Fibroblast of lung (primary cell): ENCODE results near the gene CTDSPL. TPM values are rescaled to one million over a fixed set of nuclear protein-coding genes. Genes with fewer than 3 reads are reported as not detected.

Source experiments
- DNase-seq, 2 donors: peaks; one replicate each; pipeline versions ENCODE4 v3.0.0 to v3.0.0-alpha.2; 2010; ENCODE audit warnings: low read depth in 2 of 2
- H2AFZ ChIP-seq: 2 replicates; pipeline ENCODE4 v1.5.1; 2012; ENCODE audit warnings: low read length, control low read depth, inconsistent platforms
- H3K27ac ChIP-seq: 2 replicates; pipeline ENCODE4 v1.5.1; 2011; ENCODE audit warnings: low read length, control low read depth; ENCODE audit not compliant: insufficient read depth
- H3K27me3 ChIP-seq: 2 replicates; pipeline ENCODE4 v1.5.1; 2011; ENCODE audit warnings: mild to moderate bottlenecking, low read length; ENCODE audit not compliant: control insufficient read depth, insufficient read depth
- H3K36me3 ChIP-seq: 2 replicates; pipeline ENCODE4 v1.5.1; 2011; ENCODE audit warnings: low read length; ENCODE audit not compliant: control insufficient read depth, insufficient read depth
- H3K4me1 ChIP-seq: 2 replicates; pipeline ENCODE4 v1.5.1; 2011; ENCODE audit warnings: low read length; ENCODE audit not compliant: control insufficient read depth, insufficient read depth; ENCODE audit errors: extremely low read depth
- H3K4me2 ChIP-seq: 2 replicates; pipeline ENCODE4 v1.5.1; 2011; ENCODE audit warnings: low read length, control low read depth; ENCODE audit not compliant: insufficient read depth; ENCODE audit errors: extremely low read depth
- H3K4me3 ChIP-seq, 4 experiments: fragments of 200-600 bp in 1 of 4; sonication (generic) in 1 of 4; replicated peaks in 1 of 4; 2 replicates each; pipeline ENCODE4 v1.5.1; 2011 to 2016; ENCODE audit warnings: low read length in 4 of 4, low read depth in 3 of 4, mild to moderate bottlenecking in 3 of 4, control low read depth in 2 of 4, inconsistent platforms in 1 of 4, mixed read lengths in 1 of 4; ENCODE audit not compliant: insufficient read depth in 1 of 4; ENCODE audit errors: control extremely low read depth in 1 of 4
- H3K79me2 ChIP-seq: 2 replicates; pipeline ENCODE4 v1.5.1; 2012; ENCODE audit warnings: mild to moderate bottlenecking, low read length, inconsistent platforms; ENCODE audit not compliant: control insufficient read depth, insufficient read depth
- H3K9ac ChIP-seq: 2 replicates; pipeline ENCODE4 v1.5.1; 2011; ENCODE audit warnings: mild to moderate bottlenecking, low read length, control low read depth; ENCODE audit not compliant: insufficient read depth
- H3K9me3 ChIP-seq: 2 replicates; pipeline ENCODE4 v1.5.1; 2012; ENCODE audit warnings: low read depth, low read length; ENCODE audit not compliant: control insufficient read depth, insufficient read depth
- H4K20me1 ChIP-seq: 2 replicates; pipeline ENCODE4 v1.5.1; 2011; ENCODE audit warnings: low read length; ENCODE audit not compliant: control insufficient read depth, insufficient read depth; ENCODE audit errors: extremely low read depth
- CTCF ChIP-seq, 2 donors: IDR thresholded peaks in 1 of 2; conservative IDR thresholded peaks in 1 of 2; 1 replicate in 1 of 2; 2 replicates in 1 of 2; pipeline ENCODE4 v1.5.1; 2011 to 2012; ENCODE audit warnings: low read length in 2 of 2, control low read depth in 1 of 2, inconsistent platforms in 1 of 2, low read depth in 1 of 2, mild to moderate bottlenecking in 1 of 2
- EZH2 ChIP-seq: IDR thresholded peaks from 2 replicates; pipeline ENCODE4 v1.5.1; 2012; ENCODE audit warnings: low read length, control low read depth, mild to moderate bottlenecking; ENCODE audit errors: missing control alignments
- polyA plus RNA-seq, 2 donors: library from polyadenylated mRNA; depleted of rRNA in 1 of 2; stranded (reverse) in 1 of 2; unstranded in 1 of 2; fragments of >200 nt; gene quantifications; 2 replicates each; pipeline ENCODE4 v1.2.1, GENCODE V29; 2011 to 2012; ENCODE audit warnings: missing spikeins in 1 of 2
- total RNA-seq: library from RNA; depleted of rRNA; stranded (reverse); fragments of >200 nt; gene quantifications from 2 replicates; pipeline ENCODE4 v1.2.1, GENCODE V29; 2014

The CTDSPL gene
- total and polyA plus RNA-seq, 2 donors (not counting 1 experiment from before 2014, with no cell fraction given), result 34.0 to 51.5 TPM

GRCh38 chr3:37833302-37834186 is 28.1 kb upstream of the CTDSPL start:
- Histone ChIP-seq H3K4me1 (no peaks in the 10 kb centered on the region), H3K4me3 (no peak overlapping the region), H4K20me1 (no peaks in the 10 kb centered on the region), H3K4me2 (no peak overlapping the region), H3K9me3 (no peaks in the 10 kb centered on the region), H3K9ac (no peak overlapping the region), H2AFZ (no peak overlapping the region), H3K27ac (no peak overlapping the region), H3K79me2 (no peaks in the 10 kb centered on the region), H3K36me3 (no peaks in the 10 kb centered on the region), H3K27me3 (no peaks in the 10 kb centered on the region)
- DNase-seq, result no peak
- TF ChIP-seq CTCF (conservative IDR thresholded peaks at IDR 0.05 in 1 of 2, IDR thresholded peaks at IDR 0.05 in 1 of 2; ENCODE audit: low read depth in 1 of 2, low read length in 2 of 2), result peak in 1 of 2 donors; percentile 11
- no peak for TF ChIP-seq EZH2

GRCh38 chr3:37836589-37836988 is 25.1 kb upstream of the CTDSPL start:
- no peak overlapping the region for H3K4me3 ChIP-seq
- no peaks in the 10 kb centered on the region for H3K4me1 ChIP-seq
- DNase-seq, result no peak
- H3K36me3 ChIP-seq, result no peaks in the 10 kb centered on the region
- no peaks in the 10 kb centered on the region for H3K27me3 ChIP-seq
- no peaks in the 10 kb centered on the region for H3K79me2 ChIP-seq
- H3K4me2 ChIP-seq, result no peak overlapping the region
- H4K20me1 ChIP-seq, result no peaks in the 10 kb centered on the region
- no peak overlapping the region for H2AFZ ChIP-seq
- TF ChIP-seq EZH2 (no peak), CTCF (conservative IDR thresholded peaks at IDR 0.05 in 1 of 2, IDR thresholded peaks at IDR 0.05 in 1 of 2; ENCODE audit: low read depth in 1 of 2, low read length in 2 of 2) (no peak)
- no peak overlapping the region for H3K27ac ChIP-seq
- no peaks in the 10 kb centered on the region for H3K9me3 ChIP-seq
- no peak overlapping the region for H3K9ac ChIP-seq

GRCh38 chr3:37847689-37848088 is 14.0 kb upstream of the CTDSPL start:
- Histone ChIP-seq H3K27me3 (no peaks in the 10 kb centered on the region), H3K9ac (no peak overlapping the region), H3K36me3 (no peaks in the 10 kb centered on the region), H4K20me1 (no peaks in the 10 kb centered on the region), H3K4me3 (no peak overlapping the region), H3K4me2 (no peak overlapping the region), H3K27ac (no peak overlapping the region), H2AFZ (no peak overlapping the region), H3K9me3 (no peaks in the 10 kb centered on the region), H3K4me1 (no peaks in the 10 kb centered on the region), H3K79me2 (no peaks in the 10 kb centered on the region)
- no peak for TF ChIP-seq EZH2
- TF ChIP-seq CTCF (conservative IDR thresholded peaks at IDR 0.05 in 1 of 2, IDR thresholded peaks at IDR 0.05 in 1 of 2; ENCODE audit: low read depth in 1 of 2, low read length in 2 of 2), result no peak
- no peak for DNase-seq
